Esophagus muscularis mucosa (tissue), 4 donors: ENCODE measurements around the gene NLRC3.

Source experiments
- CTCF ChIP-seq, 3 experiments: fragments of 200-600 bp in 2 of 3; fragments of 450-650 bp in 1 of 3; sonication (generic) in 2 of 3; IDR thresholded peaks; one replicate each; pipeline ENCODE4 v1.5.1; 2017 to 2019; ENCODE audit warnings: antibody characterized with exemption in 3 of 3, mild to moderate bottlenecking in 2 of 3, moderate library complexity in 1 of 3
- EP300 ChIP-seq: sonication (generic); formaldehyde crosslinking; IDR thresholded peaks from one replicate; pipeline ENCODE4 v1.6.1; 2017; ENCODE audit warnings: antibody characterized with exemption
- POLR2A ChIP-seq: fragments of 450-650 bp; IDR thresholded peaks from one replicate; pipeline ENCODE4 v1.6.1; 2017; ENCODE audit warnings: antibody characterized with exemption, moderate library complexity, mild to moderate bottlenecking, low read depth

GRCh38 chr16:3514621-3515020, 62.6 kb downstream of the NLRC3 start:
- no peak for TF ChIP-seq CTCF (IDR thresholded peaks at IDR 0.05)
- TF ChIP-seq EP300: no peak
- TF ChIP-seq POLR2A: no peak
